Pulmonary artery endothelial cell (primary cell): ENCODE data around the gene RNF157. TPM values are rescaled to one million over a fixed set of nuclear protein-coding genes. Genes with fewer than 3 reads are reported as not detected.

ENCODE experiments used
- DNase-seq: peaks from one replicate; pipeline ENCODE4 v3.0.0-alpha.2; 2011; ENCODE audit warnings: low read depth, low spot score
- total RNA-seq: library from RNA; depleted of rRNA; stranded (reverse); fragments of >200 nt; gene quantifications from 2 replicates; pipeline ENCODE4 v1.2.3, GENCODE V29; 2014

RNF157 gene
- total RNA-seq, 1 donor from 2014 or later, result 0.26 TPM

DNA sequence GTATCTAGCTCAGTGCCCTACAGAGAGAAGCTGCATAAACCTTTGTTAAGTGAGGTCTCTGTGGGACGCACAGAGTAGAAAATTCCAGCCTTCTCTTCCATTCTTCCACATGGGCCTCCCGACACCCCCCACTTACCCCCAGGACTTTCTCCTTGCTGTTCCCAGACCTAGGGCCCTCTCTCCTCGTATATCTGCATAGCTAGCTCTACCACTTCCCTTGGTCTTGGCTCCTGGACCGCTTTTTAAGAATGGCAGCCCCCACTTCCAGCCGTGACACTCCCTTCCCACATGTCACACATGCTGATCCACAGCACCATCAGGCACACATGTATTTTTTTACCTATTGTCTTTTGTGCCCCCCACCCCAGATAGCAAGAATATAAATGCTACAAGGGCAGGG, 82.5 kb downstream of the RNF157 start:
- DNase-seq, result no peak

GRCh38 chr17:76156662-76156991, 83.7 kb downstream of the RNF157 start:
- no peak for DNase-seq

GRCh38 chr17:76155988-76156661, 84.2 kb downstream of the RNF157 start:
- DNase-seq, result no peak

GRCh38 chr17:76154936-76155845, 85.1 kb downstream of the RNF157 start:
- no peak for DNase-seq

GRCh38 chr17:76154292-76154691, 86.0 kb downstream of the RNF157 start:
- no peak for DNase-seq

- DNase-seq, result no peak
These were observed 86.7 kb downstream of the RNF157 start for GRCh38 chr17:76153640-76154039.

DNA sequence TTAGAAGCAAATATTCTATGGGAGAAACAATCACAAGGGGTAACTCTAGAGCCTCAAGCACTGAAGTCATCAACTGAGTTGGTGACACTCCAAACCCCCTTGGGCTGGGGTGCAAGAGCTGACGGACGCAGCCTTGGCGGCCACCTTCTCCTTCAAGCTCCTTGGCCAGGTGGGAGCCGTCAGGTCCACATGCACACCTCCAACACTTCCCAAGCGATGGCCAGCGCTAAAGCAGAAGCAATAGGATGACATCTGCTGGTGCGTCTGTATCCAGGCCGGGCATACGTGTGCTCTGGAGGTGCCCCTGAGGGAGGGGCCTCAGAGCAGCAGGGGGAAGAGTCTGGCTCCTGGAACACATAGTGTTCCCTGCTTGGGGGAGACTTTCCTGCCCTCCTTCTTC, 87.1 kb downstream of the RNF157 start:
- DNase-seq, result no peak

GRCh38 chr17:76152591-76152990, 87.7 kb downstream of the RNF157 start:
- no peak for DNase-seq

- DNase-seq, result no peak
These were observed 88.3 kb downstream of the RNF157 start for GRCh38 chr17:76151896-76152454.

- no peak for DNase-seq
These were observed 89.3 kb downstream of the RNF157 start for GRCh38 chr17:76150712-76151622.

DNA sequence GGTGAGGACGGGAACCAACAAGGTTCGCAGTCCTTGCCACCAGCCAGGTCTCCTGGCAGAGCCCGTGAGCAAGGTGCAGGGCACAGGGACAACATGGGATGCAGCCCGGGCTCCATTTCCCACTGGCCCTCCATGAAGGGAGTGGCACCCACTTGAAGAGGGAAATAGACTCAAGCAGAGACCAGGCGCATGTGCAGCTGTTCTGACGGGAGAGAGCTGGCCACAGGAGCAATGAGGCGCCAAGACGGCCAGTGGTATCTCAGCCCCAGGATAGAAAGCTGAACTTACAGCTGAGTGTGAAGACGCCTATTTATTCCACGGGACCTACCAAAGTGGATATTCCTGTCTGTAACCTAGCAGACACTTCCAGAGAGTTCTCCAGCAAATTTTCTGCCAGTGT, 91.1 kb downstream of the RNF157 start:
- DNase-seq, result no peak

GRCh38 chr17:76148015-76148326, 92.3 kb downstream of the RNF157 start:
- no peak for DNase-seq

DNA sequence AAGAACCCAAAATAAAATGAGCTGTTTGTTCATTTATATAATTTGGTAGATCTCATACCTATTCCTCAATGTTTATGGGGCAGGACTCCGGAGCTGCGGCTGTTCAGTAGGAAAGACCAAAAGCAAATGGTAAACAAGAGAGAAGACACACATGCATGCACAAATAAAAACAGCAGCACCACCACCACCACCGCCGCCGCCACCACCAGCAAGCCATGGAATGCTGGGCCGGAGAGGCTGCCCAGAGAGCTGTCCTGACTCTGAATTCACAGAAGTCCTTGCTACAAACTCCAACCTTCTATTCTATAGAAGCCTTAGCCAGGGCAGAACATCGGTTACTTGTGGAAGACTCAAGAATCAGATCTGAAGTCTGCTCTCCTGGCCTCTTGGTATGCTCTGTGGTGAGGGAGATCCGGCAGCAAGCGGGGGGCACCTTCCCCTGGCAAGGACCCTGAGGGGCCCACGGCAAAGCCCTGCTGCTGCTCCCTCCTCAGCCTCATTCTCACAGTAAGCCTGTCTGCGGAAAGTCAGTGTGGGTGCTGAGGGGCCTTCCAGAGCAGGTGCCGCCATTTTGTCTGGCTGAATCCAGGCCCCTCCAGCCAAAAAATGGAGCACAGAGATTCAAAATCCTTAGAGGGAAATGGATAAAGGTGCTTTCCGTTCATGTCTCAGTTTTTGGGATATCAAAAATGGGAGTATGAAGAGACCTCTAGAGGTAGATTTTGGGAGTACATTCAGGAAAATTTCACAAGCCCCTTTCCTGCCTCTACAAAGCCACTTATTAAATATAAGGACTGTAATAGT, 92.9 kb downstream of the RNF157 start:
- no peak for DNase-seq

- DNase-seq, result no peak
These were observed 94.0 kb downstream of the RNF157 start for GRCh38 chr17:76146053-76146851.

DNA sequence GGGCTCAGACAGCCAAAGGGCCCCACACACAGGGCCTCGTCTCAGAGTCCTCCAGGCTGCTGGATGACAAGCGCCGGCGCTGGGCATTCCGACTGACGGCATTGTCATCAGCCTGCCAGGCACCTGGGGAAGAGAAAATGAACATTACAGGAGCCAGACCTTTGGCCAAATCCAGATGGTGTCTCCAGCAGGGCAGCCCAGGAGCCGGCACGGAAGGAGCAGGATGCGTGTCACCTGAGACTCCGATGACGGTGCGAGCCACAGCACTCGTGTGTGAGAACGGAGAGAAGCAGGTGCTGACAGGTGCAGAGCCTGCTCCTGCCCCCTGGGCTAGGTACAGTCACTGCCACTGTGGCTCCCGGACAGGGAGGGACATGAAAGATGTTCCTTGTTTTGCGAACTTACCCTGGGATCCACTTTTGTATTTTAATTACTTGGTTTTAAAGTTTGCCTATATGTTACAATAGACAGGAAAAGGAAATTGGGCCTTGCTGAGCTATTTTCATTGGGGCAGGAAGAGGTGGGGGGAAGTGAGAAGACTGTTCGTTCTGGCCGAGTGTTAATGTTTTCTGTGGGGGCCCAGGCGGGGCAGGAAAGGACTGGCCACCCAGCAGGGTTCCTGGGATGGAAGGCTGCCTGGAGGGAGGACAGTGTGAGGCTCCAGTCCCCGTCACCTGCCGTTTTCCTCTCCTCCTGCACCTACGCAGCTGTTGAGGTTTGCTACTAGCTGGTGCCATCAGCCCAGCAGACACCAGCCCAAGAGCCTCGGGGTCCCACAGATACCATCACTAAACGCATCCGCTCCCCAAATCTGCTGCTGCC, 94.9 kb downstream of the RNF157 start:
- DNase-seq, result no peak

DNA sequence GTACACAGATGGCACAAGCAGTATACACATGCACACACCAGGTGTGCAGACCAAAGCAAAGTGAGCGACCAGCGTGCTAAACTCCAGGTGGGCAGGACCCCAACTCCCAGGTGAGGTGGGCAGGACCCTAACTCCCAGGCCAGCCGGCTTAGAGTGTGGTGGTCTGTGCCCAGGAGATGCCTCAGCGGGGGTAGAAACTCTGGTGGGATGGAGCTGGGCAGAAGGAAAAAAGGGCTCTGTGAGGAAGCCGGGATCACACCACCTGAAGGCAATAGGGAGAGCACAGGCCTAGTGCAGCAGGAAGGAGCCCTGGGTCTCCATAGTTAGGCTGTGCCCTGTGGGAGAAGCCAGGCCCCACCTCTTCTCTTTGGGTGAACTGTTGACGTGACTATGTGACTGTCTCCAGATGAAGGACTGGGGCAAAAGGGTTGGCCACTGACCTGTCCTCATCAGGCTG, 97.7 kb downstream of the RNF157 start:
- DNase-seq, result no peak

GRCh38 chr17:76142039-76142584, 98.2 kb downstream of the RNF157 start:
- no peak for DNase-seq

GRCh38 chr17:76141212-76142038, 98.9 kb downstream of the RNF157 start, which contains the start of gene FOXJ1:
Gene FOXJ1, minus strand, starts transcription at chr17:76141245. Its CDS starts 850 bp downstream, at chr17:76140395.
- DNase-seq, result peak; percentile 44
